Measurements from ENCODE around the gene TEKT3.

DNA sequence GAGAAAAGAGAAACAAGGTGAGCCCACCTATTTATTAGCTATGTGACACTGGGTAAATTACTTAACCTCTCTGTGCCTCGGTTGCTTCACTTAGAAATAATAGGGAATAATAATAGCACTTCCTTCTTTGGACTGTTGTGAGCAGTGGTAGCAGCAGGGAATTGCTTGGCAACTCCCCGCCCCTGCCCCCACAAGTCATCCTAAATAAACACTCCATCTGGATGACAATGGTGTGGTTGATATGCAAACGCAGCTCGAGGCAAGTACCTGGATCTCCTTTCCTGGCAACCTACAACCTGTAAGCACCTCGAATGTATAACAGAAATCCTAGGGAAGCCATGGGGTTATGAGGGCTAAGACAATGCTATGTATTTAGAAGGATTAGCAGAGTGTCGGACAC, 9.1 kb downstream of the TEKT3 start:
- TF ChIP-seq POLR2A (IDR thresholded peaks at IDR 0.05) (no peak), CTCF (IDR thresholded peaks at IDR 0.05) (no peak)

Data from esophagus squamous epithelium (tissue), 4 donors.